SIG-M5 (cell line): ENCODE results near the gene PRDM2.
"Not testable (repeated sequence)": the region's sequence is repeated elsewhere in the genome, so short reads cannot be mapped to it uniquely, and the experiment has no call there.

Source experiments
- DNase-seq: peaks from one replicate; lab custom pipeline; 2025; lab: John Stamatoyannopoulos, UW

PRDM2 gene, protein sequence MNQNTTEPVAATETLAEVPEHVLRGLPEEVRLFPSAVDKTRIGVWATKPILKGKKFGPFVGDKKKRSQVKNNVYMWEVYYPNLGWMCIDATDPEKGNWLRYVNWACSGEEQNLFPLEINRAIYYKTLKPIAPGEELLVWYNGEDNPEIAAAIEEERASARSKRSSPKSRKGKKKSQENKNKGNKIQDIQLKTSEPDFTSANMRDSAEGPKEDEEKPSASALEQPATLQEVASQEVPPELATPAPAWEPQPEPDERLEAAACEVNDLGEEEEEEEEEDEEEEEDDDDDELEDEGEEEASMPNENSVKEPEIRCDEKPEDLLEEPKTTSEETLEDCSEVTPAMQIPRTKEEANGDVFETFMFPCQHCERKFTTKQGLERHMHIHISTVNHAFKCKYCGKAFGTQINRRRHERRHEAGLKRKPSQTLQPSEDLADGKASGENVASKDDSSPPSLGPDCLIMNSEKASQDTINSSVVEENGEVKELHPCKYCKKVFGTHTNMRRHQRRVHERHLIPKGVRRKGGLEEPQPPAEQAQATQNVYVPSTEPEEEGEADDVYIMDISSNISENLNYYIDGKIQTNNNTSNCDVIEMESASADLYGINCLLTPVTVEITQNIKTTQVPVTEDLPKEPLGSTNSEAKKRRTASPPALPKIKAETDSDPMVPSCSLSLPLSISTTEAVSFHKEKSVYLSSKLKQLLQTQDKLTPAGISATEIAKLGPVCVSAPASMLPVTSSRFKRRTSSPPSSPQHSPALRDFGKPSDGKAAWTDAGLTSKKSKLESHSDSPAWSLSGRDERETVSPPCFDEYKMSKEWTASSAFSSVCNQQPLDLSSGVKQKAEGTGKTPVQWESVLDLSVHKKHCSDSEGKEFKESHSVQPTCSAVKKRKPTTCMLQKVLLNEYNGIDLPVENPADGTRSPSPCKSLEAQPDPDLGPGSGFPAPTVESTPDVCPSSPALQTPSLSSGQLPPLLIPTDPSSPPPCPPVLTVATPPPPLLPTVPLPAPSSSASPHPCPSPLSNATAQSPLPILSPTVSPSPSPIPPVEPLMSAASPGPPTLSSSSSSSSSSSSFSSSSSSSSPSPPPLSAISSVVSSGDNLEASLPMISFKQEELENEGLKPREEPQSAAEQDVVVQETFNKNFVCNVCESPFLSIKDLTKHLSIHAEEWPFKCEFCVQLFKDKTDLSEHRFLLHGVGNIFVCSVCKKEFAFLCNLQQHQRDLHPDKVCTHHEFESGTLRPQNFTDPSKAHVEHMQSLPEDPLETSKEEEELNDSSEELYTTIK (N-terminal part only)

DNA sequence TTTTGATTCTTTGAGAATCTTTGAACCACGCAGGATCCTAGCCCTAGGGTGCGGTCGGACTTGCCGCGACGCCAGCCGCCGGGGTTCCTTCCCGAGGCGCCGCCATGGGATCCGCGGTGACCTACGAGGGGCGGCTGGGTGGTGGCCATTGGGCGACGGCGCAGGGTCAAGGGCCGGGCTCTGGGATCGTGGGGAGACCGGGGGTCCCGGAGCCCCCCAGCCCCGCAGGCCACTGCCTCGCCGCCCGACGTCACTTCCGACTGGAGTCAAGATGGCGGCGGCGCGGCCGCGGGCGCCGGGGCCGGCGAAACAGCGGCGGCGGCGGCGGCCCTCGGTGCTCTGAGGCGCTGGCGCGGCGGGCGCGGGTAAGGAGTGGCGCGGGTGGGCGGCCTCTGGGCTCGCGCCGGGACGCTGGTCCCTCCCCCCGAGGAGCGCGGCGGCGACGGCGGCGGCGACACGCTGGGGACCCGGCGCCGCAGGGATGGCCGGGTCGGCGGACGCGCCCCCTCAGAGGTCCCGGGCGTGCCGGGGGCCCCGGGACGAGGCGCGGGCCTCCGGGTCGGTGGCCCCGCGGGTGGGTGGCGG is at the start of gene PRDM2:
PRDM2 (plus strand) TSS at position 253 of the 585 bp plus-strand sequence. CDS start 15,418 bp downstream, outside the sequence.
- no peak for DNase-seq

DNA sequence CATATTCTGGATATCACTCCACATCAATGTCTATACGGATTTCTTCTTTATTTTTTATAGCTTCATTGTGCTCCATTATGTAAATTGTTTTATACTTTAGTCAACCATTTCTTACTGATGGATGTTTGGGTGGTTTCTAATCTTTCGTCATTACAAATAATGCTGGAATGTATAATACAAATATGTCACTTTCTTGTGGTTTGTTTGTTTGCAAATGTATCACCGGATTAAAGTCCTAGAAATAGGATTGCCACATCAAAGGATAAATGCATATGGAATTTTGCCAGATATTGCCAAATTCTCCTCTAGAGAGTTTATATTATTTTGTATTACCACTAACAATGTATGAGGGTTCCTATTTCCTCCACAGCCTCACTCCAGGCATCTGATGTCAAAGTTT is 48.7 kb upstream of the PRDM2 start:
- no peak for DNase-seq

DNA sequence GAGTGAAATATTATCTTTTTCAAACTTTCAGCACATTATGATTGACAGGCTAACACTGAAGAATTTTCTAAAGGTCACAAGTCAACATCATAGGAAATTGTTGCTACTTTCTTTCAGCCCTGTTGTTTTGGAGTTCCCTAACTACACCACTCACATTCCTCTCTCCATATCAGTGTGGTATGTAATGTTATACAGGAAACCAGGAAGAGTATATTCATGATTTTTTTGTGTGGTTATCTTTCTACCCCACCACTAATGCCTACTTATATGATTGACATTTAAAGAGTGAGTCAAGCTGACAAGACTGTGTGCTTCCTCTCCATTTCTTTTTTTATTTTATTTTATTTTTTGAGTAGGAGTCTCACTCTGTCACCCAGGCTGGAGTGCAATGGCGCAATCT is 47.8 kb upstream of the PRDM2 start:
- DNase-seq = no peak

DNA sequence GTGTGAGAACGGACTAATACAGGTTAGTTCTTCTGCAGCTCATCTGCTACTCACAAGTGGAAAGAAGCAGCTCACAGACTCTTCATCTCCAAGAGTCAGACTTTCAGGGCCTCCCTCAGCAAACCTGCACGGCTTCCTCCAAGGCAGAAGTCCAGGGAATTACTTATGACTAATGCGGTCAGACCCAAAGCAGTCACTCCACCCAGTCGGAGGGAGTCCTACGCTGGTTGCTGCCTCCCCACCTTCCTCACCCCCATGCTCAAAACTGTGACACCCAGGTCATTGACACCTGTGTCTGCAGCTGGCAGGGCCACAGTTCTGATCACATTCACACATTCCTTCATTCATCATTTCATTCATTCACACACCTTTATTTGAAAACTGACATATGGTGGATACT is 38.4 kb upstream of the PRDM2 start:
- DNase-seq = no peak

DNA sequence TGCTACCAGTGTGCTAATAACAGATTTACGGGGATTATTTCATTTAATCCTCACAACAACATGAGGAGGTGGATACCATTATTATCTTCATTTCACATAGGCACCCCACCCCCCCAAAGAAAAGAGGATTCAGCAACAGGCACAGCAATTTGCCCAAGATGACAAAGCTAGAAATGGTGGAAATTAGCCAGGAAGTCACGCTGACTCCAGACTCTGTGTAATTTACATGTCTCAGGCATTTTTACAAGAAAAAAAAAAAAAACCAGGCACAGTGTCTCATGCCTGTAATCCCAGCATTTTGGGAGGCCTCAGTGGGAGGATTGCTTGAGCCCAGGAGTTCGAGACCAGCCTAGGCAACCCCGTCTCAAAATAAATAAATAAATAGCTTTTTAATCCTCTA is 37.5 kb upstream of the PRDM2 start:
- no peak for DNase-seq

DNA sequence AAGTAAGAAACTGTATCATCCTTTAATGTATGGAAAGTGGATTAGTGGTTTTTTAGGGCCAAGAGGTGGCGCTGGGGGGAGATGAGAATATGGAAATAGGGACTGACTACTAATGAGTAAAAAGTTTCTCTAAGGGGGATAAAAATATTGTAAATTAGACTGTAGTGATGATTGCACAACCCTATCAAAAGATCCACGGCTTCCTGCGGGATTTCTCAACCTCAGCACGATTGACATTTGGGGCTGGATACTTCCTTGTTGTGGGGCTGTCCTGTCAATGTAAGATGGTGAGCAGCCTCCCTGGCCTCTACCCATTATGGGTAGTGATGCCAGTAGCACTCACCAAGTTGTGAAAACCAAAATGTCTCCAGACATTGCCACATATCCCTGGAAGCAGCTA is 36.0 kb upstream of the PRDM2 start:
- DNase-seq = no peak

DNA sequence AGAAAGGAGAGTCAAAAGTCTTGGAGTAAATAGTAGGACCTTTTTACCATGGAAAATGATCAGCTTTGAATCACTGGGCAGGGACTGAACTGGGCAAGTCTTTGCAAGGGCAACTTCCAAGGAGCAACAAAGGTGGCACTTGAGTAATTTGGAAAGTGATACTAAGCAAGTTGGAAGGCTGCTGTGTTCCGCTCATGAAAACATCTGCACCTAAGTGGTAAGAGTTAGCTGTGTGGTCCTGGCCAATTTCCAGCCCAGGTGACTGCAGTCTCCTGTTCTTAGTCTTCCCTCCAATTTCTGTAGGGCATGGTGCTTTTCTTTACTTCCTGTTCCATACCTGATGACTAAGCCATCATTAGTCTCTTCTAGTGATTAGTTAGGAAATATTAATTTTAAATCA is 35.5 kb upstream of the PRDM2 start:
- DNase-seq = no peak

DNA sequence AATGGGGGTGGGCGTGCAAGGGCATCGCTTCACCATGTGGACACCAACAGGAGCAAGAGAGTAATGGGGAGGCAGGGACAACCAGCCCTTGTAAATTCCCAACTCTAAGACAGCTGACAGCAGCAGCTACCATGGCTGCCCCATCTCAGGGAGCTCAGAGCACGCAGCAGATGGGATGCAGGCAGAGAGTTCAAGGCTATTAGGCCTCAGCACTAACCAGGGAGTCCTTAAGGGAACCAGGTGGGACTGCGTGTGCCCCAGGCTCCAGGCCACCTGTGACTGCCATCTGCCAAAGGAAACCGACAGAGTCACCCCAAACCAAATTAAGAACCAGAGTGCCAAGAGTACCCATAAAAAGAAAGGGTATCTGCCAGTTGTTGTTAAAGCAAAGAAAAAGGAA is 33.7 kb upstream of the PRDM2 start:
- no peak for DNase-seq

DNA sequence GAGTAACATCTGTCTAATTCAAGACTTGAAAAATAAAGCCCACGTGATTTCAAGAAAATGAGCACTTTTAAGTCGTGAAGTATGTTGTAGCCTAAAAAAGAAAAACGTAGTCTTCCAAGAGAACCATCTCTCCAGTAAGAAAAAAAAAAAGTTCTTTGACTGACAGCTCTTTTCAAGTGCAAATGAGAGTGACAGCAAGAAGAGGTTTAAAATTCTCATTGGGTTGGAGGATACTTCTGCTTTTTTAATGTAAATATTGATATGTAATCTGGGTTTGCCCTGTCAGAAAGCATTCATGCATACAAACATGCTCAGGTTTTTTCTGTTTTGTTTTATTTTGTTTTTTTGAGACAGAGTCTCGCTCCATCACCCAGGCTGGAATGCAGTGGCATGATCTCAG is 32.3 kb upstream of the PRDM2 start:
- no peak for DNase-seq

DNA sequence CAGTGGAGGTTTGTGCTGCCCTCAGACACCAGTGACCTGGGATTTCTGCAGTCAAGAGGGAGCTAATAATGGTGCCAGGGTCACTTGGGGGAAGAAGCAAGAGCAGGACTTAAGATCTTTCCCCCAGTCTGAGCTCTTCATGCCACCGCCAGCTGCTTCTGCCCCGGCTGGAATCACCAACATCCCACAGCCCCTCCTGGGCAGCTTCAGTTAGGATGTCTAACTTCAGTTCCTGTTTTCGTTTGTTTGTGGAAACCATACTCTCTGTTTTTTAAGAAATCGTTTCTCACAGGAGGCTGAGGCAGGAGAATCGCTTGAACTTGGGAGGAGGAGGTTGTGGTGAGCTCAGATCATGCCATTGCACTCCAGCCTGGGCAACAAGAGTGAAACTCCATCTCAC is 25.6 kb upstream of the PRDM2 start:
- no peak for DNase-seq

DNA sequence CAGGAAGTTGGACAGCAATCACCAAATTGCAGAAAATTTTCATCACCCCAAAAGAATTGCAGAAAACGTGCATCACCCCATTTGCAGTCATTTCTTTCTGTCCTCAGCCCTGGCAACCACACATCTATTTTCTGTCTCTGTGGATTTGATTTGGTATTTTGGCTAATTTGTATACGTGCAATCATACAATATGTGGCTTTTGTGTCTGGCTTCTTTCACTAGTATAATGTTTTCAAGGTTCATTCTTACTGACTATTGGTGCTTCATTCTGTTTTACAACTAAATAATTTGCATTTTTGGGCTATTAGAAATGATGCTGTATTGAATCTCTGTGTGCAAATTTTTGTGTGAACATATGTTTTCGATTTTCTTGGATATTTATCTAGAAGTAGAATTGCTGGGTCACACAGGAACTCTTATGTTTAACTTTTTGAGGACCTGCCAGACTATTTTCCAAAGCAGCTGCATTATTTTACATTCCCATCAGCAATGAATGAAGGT is 24.8 kb upstream of the PRDM2 start:
- DNase-seq = no peak

DNA sequence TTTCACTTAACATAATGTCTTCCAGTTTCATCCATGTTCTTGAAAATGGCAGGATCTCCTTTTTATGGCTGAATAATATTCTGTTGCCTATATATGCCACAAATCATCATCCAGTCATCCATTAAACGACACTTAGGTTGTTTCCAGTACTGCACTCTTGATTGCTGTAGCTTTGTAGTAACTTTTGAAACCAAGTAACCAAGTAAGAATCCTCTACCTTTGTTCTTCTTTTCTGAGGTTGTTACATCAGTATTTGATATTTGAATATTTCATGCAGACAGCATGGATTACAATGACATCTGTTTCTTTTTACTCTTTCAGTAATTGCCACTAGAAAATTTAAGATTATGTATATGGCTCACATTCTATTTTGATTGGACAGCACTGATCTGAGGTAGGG is 22.1 kb upstream of the PRDM2 start:
- no peak for DNase-seq

DNA sequence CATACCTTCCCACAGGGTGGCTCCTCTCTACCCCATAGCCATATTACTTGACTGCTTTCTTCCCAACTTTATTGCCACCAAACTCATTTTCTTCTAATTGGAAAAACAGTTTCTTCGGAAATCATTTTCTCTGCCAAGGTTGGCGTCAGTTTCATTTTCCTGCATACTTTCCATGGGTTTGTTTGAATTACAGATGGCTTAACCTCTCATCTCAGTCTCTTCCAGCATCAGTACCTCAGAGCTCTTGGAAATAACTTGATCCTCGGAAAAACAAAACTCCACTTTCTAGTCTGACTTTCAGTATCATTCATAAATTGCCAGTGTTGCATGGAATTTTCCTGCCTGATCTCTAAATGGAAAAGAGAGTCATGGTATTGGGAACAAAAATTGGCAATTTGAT is 20.3 kb upstream of the PRDM2 start:
- no peak for DNase-seq

DNA sequence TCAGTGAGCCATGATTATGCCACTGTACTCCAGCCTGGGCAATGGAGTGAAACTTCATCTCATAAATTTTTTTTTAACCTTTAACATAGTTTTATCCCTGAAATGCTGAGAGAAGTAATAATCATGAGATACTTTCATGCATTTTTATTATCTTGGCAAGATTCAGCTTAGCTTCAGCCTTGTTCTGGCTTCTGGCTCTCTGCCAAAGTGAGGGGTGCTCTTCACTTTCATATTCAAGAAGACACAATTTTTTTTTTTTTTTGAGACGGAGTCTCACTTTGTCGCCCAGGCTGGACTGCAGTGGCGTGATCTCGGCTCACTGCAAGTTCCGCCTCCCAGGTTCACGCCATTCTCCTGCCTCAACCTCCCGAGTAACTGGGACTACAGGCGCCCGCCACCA is 19.4 kb upstream of the PRDM2 start:
- DNase-seq = not testable (repeated sequence)

DNA sequence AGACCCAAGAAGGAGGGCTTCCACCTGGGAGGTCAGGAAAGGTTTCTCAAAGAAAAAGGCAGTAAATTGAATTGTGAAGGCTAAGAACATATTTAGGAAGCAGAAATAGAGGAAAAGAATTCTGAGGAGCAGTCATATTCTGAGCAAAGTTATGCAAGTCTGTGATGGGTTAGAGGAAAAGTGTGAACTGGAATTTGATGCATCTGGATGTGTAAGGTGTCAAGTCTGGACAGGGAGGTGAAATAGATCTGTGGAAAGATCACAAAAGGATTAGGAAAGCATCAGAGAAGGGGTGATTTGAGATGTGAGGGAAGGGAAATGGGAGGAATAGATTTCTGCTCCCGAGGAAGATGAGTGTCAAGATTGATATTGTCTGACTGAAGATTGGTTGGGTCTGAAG is 18.1 kb upstream of the PRDM2 start:
- DNase-seq = no peak

DNA sequence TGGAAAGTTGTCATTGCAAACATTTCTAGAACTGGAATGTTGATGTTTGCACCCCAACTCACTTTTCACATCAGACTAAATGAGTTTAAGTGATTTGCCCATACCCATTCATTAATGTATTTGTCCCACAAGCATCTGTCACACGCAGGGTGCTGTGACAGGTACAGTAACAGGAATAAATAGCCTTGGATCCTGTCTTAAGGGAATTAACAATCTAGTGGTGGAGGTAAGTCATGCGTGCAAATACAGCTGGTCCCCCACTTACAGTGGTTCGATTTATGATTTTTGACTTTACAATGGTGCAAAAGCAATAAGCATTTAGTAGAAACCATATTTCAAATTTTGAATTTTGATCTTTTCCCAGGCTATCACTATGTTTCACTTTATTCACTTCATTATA is 17.5 kb upstream of the PRDM2 start:
- DNase-seq = no peak

DNA sequence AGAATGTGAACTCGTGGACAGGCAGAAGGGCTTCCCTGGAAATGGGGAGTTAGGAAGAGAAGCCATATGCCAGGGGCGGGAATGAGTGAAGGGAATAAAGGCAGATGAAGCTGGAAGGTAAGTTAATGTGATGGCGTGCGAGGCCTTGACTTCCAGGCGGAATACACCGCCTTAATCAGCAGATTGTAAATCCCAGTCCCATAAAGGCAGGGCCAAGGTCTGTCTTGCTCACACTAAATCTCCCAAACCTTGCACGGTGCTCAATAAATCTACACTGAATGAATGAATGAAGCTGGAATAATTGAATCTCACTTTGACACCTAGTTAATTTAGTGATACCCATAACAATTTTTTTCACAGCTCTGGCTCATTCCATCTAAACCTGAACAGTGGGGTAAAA is 16.8 kb upstream of the PRDM2 start:
- DNase-seq = no peak

DNA sequence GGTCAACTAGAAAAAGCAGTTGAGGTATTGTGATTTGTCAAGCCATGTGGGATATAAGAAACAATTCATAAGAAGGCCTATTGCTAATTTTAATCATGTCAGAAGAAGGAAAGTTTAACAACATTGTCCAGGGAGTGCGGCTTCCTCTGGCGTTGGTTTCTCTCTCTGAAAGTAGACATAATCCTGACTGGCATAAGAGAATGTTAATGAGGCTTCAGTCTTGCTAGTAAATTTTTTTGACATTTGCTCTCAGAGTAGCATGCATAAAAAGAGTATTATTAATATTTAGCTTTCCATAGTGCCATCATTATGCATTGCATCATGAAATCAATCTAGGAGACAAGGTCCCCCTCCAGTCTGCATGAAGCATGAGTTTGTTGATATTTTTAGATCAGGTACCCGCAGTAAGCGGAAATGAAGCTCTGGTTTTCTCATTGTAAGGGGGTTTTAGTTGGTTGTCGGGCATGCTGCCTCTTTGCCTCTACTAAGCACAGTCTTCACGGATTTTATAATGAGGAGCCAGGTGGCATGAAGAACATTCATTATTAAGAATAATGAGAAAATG is 12.8 kb upstream of the PRDM2 start:
- DNase-seq = no peak

DNA sequence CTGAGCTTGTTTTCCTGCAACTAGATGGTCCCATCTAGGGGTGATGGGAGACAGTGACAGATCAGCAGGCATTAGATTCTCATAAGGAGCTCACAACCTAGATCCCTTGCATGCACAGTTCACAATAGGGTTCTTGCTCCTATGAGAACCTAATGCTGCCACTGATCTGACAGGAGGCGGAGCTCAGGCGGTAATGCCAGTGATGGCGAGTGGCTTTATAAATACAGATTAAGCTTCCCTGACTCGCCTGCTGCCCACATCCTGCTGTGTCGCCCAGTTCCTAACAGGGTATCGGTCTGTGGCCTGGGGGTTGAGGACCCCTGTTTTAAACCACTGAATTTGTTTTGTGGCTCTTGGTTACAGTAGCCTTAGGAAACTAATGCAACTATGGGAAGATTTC is 6.9 kb upstream of the PRDM2 start:
- not testable (repeated sequence) for DNase-seq

DNA sequence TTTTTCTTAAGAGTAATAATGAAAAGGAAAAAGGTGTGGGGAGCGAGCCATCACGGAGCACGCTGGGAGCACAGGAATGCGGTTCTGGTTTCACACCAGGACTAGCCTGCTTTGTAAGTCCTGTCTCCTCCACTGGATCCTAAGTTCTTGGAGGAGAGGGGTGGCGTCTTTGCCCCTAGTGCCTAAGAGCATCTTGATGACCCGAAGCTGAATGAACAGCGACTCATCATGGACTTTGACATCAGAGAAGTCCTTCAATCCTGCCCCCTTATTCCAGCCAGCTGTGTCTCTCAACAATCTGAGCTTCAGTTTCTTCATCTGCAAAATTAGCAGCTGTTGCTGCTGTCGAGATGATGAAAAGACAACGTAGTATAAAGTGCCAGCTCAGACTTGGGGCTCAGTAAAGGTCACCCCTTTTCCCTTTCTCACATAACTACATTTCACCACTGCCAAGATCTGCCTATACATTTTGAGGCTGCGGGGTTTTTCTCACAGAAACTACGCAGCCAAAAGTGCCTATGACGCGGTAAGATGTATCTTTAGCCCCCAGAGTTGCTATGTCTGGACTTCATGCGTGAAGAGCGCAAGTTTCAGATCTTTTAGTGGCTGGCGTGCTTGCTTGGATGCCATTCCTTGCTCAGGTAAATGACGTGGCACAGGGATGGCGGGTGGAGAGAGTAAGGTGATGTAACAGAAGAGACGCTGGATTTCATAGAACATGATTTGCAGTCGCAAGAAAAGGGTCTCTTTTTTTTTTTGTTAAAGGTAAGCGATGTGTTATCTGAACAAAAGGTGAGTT is 4.9 kb upstream of the PRDM2 start:
- no peak for DNase-seq

DNA sequence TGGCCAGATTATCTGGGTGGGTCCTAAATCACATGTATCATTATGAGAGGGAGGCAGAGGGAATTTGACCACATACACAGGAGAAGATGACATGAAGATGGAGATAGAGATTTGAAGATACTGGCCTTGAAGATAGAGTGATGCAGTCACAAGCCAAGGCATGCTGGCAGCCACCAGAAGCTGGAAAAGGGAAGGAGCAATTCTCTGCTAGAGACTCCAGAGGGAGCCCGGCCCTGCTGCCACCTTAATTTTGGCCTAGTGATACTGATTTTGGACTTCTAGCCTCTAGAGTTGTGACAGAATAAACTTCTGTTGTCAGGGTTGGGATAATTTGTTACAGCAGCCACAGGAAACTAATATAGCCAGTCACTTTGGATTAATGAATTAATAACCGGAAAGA is 2.2 kb upstream of the PRDM2 start:
- no peak for DNase-seq
